OCI-LY3 (cell line): ENCODE data around the gene YBX2.
A peak's percentile ranks its signal among the peaks of the same experiment; 100 is the strongest.

Source experiments
- CTCF ChIP-seq: fragments of 200-600, 300-600 bp; sonication (generic); IDR thresholded peaks from 2 replicates; pipeline ENCODE4 v1.5.1; 2014; ENCODE audit warnings: antibody characterized with exemption, low read length, low read depth
- EZH2phosphoT487 ChIP-seq: fragments of 200-600 bp; shearing (Covaris generic); IDR thresholded peaks from 2 replicates; pipeline ENCODE4 v1.6.1; 2018; ENCODE audit warnings: antibody characterized with exemption, mixed run types, low read depth

- TF ChIP-seq CTCF (peak; percentile 74), EZH2phosphoT487 (no peak)
Observed at GRCh38 chr17:7280519-7281073, 13.8 kb downstream of the YBX2 start.
